CD4-positive, alpha-beta T cell treated with Interleukin-10 for 1 hour (primary cell): ENCODE measurements around the gene RREB1.

Source experiments
- DNase-seq: peaks from one replicate; pipeline ENCODE4 v3.0.0-alpha.2; 2020

Gene RREB1

GRCh38 chr6:7100753-7101081 is 7.0 kb upstream of the RREB1 start:
- DNase-seq, result no peak

- DNase-seq, result no peak
These were observed 6.5 kb upstream of the RREB1 start for GRCh38 chr6:7101290-7101689.

- no peak for DNase-seq
These were observed 3.0 kb upstream of the RREB1 start for GRCh38 chr6:7104752-7105151.

- DNase-seq, result no peak
These were observed 1.5 kb upstream of the RREB1 start for GRCh38 chr6:7106215-7106751.

DNA sequence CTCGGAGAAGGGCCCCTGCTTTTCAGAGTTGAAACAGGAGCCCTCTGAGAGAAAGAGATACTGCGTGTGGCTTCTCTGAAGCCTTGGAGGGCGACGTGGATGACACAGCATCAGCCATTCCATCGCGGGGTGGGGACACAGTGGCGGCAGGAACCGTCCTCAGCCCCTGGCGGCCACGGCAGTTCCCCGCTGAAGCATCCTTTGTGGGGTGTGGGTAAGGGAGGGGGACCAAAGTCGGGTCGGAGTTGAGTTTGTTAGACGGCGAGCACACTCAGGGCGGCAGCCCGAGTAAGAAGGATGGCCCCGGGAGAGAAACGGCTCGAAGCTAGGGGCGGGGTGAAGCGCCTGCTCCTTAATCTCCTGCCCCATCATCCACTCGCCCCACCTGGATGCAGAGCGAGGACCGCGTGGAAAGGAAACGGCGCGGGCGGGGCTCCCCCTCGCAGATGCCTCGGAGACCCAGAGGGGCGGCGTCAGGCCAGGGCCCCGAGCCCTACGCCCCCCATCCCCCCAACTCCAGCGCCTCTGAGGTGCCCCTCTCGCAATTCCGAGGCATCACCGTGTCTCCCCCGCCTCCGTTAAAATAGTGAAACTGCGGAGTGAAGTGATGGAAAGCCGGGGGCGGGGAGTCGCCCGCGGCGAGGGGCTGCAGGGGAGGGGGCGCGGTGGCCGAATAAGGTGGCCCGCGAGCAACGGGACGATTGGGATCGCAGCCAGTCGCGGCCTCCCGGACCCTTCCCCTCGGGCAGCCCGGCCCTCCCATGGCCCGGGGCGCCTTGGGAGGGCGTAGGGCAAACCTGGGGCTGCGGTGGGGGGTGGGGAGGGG is 796 bp upstream of the RREB1 start:
- peak; percentile 71 for DNase-seq

DNA sequence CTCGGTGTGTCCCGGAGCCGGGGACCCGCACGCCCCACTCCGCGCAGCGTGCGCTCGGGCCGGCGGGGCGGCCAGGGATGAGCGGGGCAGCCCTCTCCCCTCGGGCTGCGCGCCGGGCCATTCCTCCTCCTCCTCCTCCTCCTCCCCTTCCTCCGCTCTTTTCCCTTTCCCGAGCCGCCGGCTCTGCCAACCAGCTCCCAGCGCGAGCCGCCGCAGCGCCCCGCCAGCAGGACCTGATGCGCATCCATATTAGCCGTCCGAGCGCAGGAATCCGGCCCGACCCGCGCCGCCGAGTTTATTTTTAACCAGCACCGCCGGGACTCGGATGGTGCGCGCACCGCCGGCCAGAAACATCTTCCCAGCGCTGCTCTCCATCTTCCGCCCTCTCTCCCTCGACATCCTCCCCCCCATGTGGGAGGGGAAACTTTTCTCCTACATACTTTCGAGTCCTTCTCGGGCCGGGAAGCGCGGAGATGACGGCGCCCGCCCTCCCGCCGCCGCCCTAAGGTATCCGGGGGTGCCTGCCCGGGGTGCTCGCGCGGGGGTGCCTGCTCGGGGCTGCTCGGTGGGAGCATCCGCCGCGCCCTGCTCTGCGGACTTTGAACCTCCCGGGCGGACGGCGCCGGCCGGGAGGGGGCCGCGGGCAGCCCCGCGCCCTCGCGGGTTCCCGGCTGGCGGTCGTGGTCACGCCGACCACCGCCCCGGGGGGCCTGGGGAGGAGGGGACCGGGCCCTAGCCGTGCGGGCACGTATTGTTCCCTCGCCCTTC is 619 bp downstream of the RREB1 start:
- DNase-seq, result peak; percentile 42

DNA sequence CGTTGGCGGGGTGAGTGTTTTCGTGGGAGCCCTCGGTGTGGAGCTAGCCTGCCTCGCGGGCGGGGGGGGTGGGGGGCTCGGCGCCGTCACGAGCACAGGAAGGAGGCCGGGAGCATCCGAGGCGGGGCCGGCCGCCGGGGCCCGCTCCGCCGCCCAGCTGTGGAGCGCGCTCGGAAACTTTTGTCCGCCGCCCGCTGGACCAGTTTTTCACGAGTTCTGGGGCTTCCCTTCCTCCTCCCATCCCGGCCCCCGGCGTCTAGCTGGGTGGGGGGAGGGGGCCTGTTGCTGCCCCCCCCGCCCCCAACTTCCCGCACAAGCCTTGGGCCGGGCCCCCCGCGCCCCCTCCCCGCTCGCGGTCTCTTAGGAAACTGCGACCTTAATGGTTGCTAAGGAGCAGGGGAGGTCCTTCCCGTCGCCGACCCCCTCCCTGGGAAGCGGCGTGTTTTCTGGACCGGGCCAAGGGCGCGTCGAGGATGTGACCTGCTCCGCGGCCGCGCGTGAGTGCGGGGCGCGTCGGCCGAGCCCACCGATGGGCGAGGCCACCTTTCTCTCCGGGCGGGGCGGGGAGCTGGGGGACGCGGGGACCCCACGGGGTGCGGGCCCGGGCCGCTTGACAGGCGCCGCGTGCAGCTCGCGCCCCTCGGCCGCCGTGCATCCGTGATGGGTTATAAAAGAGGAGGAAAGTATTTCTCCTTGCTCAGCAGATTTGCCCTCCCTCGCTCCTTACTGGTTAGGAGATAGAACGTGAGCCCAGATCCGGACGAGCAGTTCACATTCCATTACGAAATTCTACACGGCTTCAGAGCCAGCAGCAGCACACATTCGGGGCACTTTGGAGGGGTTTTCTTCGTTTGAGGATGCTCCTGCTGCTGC is 1.4 kb downstream of the RREB1 start:
- peak; percentile 46 for DNase-seq

- DNase-seq, result no peak
These were observed 2.5 kb downstream of the RREB1 start for GRCh38 chr6:7110092-7110792.

GRCh38 chr6:7111095-7111690 is 3.4 kb downstream of the RREB1 start:
- DNase-seq, result no peak

GRCh38 chr6:7112171-7112570 is 4.4 kb downstream of the RREB1 start:
- DNase-seq, result no peak

- peak; percentile 50 for DNase-seq
These were observed 5.1 kb downstream of the RREB1 start for GRCh38 chr6:7112741-7113313.

- no peak for DNase-seq
These were observed 7.1 kb downstream of the RREB1 start for GRCh38 chr6:7114744-7115458.

DNA sequence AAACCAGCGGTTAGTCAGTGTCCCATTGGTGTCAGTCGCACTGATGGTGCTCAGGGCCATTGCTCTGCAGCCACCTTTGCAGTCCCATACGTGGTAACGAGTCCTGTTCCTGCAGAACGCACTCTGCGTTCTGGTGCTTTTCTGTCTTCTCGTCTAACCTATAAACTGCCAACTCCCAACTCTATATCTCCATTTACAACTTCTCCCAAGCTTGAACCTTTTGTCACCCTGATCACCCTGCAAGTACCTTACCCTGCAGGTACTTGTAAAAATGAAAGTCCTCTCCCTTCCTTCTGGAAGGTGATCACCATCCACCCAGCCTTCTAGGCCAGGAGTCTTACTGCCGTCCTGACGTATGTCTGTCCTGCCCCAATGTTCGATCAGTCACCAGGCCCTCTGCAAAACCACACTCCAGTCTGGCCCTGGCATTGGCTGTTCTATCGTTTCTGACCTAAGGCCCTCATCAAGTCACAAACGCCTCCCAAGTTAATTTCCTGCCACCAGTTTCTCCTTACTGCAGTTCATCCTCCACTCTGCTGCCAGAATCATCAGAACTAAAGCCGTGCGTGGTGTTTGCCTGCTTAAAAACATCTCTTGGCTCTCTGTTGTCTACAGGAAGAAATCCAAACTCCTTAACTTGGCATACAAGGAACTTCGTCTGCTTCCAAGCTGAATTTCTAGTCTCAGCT is 7.9 kb downstream of the RREB1 start:
- no peak for DNase-seq

- no peak for DNase-seq
These were observed 11.6 kb downstream of the RREB1 start for GRCh38 chr6:7119272-7119801.

- no peak for DNase-seq
These were observed 14.0 kb downstream of the RREB1 start for GRCh38 chr6:7121700-7122241.

GRCh38 chr6:7122684-7123083 is 14.9 kb downstream of the RREB1 start:
- no peak for DNase-seq

- DNase-seq, result no peak
These were observed 16.4 kb downstream of the RREB1 start for GRCh38 chr6:7124114-7124513.

DNA sequence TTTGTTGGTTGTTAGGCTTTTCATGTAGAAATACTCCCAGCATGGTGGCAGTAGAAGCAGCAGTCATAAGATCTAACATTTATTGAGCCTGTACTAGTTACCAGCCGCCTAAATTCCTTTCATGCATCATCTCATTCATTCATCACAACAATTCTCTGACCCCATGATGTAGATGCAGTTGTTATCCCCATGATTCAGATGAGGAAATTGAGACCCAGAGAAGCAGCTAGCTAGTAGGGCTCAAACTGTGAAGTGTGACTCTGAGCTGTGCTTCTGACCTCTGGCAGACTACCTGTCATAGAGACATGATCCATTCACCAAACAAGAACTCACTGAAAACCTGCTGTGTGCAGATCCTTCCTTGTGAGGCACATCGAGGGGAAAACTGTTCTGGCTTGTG is 16.9 kb downstream of the RREB1 start:
- DNase-seq, result no peak

- DNase-seq, result no peak
These were observed 17.5 kb downstream of the RREB1 start for GRCh38 chr6:7125290-7125689.

DNA sequence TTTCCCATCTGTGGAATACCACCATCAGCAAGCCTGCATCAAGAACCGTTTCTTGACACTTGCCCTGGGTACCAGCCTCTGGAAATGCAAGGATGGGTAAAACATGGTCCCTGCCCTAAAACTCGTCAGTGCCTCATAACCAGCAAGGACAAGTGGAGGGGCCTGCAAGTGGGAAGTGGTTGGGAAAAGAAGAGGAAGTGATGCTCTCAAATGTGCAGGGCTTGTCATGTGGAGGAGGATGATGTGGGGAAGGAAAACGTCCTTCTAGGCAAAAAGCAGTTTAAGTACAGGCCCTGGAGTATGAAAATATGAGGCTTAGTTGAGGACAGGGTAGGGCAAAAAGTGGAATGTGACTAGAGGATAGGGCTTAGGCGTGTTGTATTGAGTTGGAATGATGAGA is 19.0 kb downstream of the RREB1 start:
- no peak for DNase-seq
